Fibroblast of lung (primary cell): ENCODE data around the gene CTBP1. TPM values are rescaled to one million over a fixed set of nuclear protein-coding genes. Genes with fewer than 3 reads are reported as not detected.
A peak's percentile ranks its signal among the peaks of the same experiment; 100 is the strongest.

Experiments
- DNase-seq, 2 donors: peaks; one replicate each; pipeline versions ENCODE4 v3.0.0 to v3.0.0-alpha.2; 2010; ENCODE audit warnings: low read depth in 2 of 2
- H2AFZ ChIP-seq: 2 replicates; pipeline ENCODE4 v1.5.1; 2012; ENCODE audit warnings: low read length, control low read depth, inconsistent platforms
- H3K27ac ChIP-seq: 2 replicates; pipeline ENCODE4 v1.5.1; 2011; ENCODE audit warnings: low read length, control low read depth; ENCODE audit not compliant: insufficient read depth
- H3K27me3 ChIP-seq: 2 replicates; pipeline ENCODE4 v1.5.1; 2011; ENCODE audit warnings: mild to moderate bottlenecking, low read length; ENCODE audit not compliant: control insufficient read depth, insufficient read depth
- H3K36me3 ChIP-seq: 2 replicates; pipeline ENCODE4 v1.5.1; 2011; ENCODE audit warnings: low read length; ENCODE audit not compliant: control insufficient read depth, insufficient read depth
- H3K4me1 ChIP-seq: 2 replicates; pipeline ENCODE4 v1.5.1; 2011; ENCODE audit warnings: low read length; ENCODE audit not compliant: control insufficient read depth, insufficient read depth; ENCODE audit errors: extremely low read depth
- H3K4me2 ChIP-seq: 2 replicates; pipeline ENCODE4 v1.5.1; 2011; ENCODE audit warnings: low read length, control low read depth; ENCODE audit not compliant: insufficient read depth; ENCODE audit errors: extremely low read depth
- H3K4me3 ChIP-seq, 4 experiments: fragments of 200-600 bp in 1 of 4; sonication (generic) in 1 of 4; replicated peaks in 1 of 4; 2 replicates each; pipeline ENCODE4 v1.5.1; 2011 to 2016; ENCODE audit warnings: low read length in 4 of 4, low read depth in 3 of 4, mild to moderate bottlenecking in 3 of 4, control low read depth in 2 of 4, inconsistent platforms in 1 of 4, mixed read lengths in 1 of 4; ENCODE audit not compliant: insufficient read depth in 1 of 4; ENCODE audit errors: control extremely low read depth in 1 of 4
- H3K79me2 ChIP-seq: 2 replicates; pipeline ENCODE4 v1.5.1; 2012; ENCODE audit warnings: mild to moderate bottlenecking, low read length, inconsistent platforms; ENCODE audit not compliant: control insufficient read depth, insufficient read depth
- H3K9ac ChIP-seq: 2 replicates; pipeline ENCODE4 v1.5.1; 2011; ENCODE audit warnings: mild to moderate bottlenecking, low read length, control low read depth; ENCODE audit not compliant: insufficient read depth
- H3K9me3 ChIP-seq: 2 replicates; pipeline ENCODE4 v1.5.1; 2012; ENCODE audit warnings: low read depth, low read length; ENCODE audit not compliant: control insufficient read depth, insufficient read depth
- H4K20me1 ChIP-seq: 2 replicates; pipeline ENCODE4 v1.5.1; 2011; ENCODE audit warnings: low read length; ENCODE audit not compliant: control insufficient read depth, insufficient read depth; ENCODE audit errors: extremely low read depth
- EZH2 ChIP-seq: IDR thresholded peaks from 2 replicates; pipeline ENCODE4 v1.5.1; 2012; ENCODE audit warnings: low read length, control low read depth, mild to moderate bottlenecking; ENCODE audit errors: missing control alignments
- polyA minus RNA-seq: library from RNA; depleted of rRNA, polyadenylated mRNA; stranded (reverse); fragments of >200 nt; gene quantifications from 2 replicates; pipeline ENCODE4 v1.2.3, GENCODE V29; 2011; ENCODE audit warnings: low replicate concordance
- polyA plus RNA-seq, 2 donors: library from polyadenylated mRNA; depleted of rRNA in 1 of 2; stranded (reverse) in 1 of 2; unstranded in 1 of 2; fragments of >200 nt; gene quantifications; 2 replicates each; pipeline ENCODE4 v1.2.1, GENCODE V29; 2011 to 2012; ENCODE audit warnings: missing spikeins in 1 of 2
- total RNA-seq: library from RNA; depleted of rRNA; stranded (reverse); fragments of >200 nt; gene quantifications from 2 replicates; pipeline ENCODE4 v1.2.1, GENCODE V29; 2014
- TF ChIP-seq, protein P1 (sequence below), 2 donors: IDR thresholded peaks in 1 of 2; conservative IDR thresholded peaks in 1 of 2; 1 replicate in 1 of 2; 2 replicates in 1 of 2; pipeline ENCODE4 v1.5.1; 2011 to 2012; ENCODE audit warnings: low read length in 2 of 2, control low read depth in 1 of 2, inconsistent platforms in 1 of 2, low read depth in 1 of 2, mild to moderate bottlenecking in 1 of 2

The CTBP1 gene
- total RNA-seq (224 and 249 TPM in 2 replicates), polyA plus RNA-seq (78.2 and 86.1 TPM in 2 replicates), polyA minus RNA-seq (151 and 174 TPM in 2 replicates)
- polyA plus RNA-seq (2012) = 102 and 162 TPM in 2 replicates

DNA sequence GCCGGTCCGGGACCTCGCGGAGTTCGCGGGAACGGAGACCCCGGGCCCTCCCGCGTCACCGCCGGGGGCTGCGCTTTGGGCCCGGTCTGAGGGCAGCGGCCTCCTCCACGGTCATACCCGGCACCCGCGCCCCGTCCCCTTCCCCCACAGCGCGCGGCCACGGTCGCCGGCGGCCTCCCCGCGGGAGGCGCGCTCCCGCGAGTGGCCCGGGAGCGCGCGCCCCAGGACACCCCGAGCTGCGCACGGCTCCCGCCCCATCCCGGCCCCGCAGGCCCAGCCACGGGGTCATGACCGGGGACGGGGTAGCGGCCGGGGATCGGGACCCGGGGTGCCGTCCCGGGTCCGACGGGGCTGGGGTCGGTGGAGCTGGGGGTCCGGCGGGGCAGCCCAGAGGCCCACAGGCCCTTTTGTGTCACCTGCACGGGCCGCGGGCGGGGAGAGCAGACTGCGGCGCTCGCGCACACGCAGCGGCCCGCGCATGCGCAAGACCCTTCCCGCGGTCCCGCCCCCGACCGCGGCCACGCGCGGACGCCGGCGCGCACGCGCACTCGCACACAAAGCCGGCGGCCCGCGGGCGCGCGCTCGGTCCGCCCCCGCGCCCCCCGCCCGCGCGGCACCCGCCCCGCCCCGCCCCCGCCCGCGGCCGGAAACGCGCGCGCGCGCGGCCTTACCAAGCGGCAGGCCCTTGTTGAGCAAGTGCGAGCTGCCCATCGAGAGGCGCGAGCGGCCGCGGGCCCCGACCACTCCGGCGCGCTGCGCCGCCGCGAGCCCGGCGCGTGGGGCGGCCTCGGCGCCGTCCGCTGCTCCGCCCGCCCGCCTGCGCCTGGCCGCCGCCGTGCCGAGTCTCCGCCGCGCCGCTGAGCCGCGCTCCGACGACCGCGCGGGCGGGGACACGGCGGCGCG, at the start of gene CTBP1:
Gene CTBP1 (minus strand): TSS at position 886 of the 903 bp plus-strand sequence. CDS start 7,799 bp downstream, outside the sequence.
- H2AFZ ChIP-seq = peak within 1 kb of the TSS; percentile 46
- peak; percentile 71 to 84 for DNase-seq
- peak within 1 kb of the TSS; percentile 88 for H3K27ac ChIP-seq
- H4K20me1 ChIP-seq = no peaks in the 10 kb centered on the region
- TF ChIP-seq, protein P1, sequence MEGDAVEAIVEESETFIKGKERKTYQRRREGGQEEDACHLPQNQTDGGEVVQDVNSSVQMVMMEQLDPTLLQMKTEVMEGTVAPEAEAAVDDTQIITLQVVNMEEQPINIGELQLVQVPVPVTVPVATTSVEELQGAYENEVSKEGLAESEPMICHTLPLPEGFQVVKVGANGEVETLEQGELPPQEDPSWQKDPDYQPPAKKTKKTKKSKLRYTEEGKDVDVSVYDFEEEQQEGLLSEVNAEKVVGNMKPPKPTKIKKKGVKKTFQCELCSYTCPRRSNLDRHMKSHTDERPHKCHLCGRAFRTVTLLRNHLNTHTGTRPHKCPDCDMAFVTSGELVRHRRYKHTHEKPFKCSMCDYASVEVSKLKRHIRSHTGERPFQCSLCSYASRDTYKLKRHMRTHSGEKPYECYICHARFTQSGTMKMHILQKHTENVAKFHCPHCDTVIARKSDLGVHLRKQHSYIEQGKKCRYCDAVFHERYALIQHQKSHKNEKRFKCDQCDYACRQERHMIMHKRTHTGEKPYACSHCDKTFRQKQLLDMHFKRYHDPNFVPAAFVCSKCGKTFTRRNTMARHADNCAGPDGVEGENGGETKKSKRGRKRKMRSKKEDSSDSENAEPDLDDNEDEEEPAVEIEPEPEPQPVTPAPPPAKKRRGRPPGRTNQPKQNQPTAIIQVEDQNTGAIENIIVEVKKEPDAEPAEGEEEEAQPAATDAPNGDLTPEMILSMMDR (conservative IDR thresholded peaks at IDR 0.05 in 1 of 2, IDR thresholded peaks at IDR 0.05 in 1 of 2; ENCODE audit: low read depth in 1 of 2, low read length in 2 of 2) = no peak
- TF ChIP-seq EZH2 = no peak
- no peaks in the 10 kb centered on the region for H3K9me3 ChIP-seq
- no peaks in the 10 kb centered on the region for H3K27me3 ChIP-seq
- peaks cover 54% of the 10 kb centered on the region for H3K79me2 ChIP-seq
- peak within 1 kb of the TSS; percentile 71 to 84 (median 78) for H3K4me3 ChIP-seq
- peak within 1 kb of the TSS; percentile 82 for H3K9ac ChIP-seq
- H3K36me3 ChIP-seq = peaks cover 9% of the 10 kb centered on the region
- H3K4me1 ChIP-seq = peaks cover 16% of the 10 kb centered on the region
- peak within 1 kb of the TSS; percentile 93 for H3K4me2 ChIP-seq

DNA sequence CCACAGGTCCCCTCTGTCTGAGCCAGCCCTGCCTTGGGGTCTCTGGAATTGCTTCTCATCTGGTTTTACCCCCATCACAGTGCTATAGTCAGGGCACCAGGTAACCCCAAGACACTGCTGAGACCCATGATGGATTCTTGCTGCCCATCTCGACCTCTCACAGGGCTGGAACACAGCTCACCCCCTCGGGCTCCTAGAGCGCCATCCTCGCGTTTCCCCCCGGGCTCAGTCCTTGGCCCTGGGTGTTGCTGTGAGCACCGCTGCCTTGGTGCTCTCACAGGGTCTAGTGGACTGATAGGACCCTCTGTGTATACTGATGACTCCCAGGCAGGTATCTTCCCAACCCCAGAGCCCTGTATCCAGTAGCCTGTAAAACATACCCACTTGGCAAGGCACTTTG, 49.5 kb upstream of the CTBP1 start:
- Histone ChIP-seq H3K79me2 (peaks cover 78% of the 10 kb centered on the region), H3K36me3 (peaks cover 9% of the 10 kb centered on the region), H3K27ac (no peak overlapping the region), H3K9me3 (no peaks in the 10 kb centered on the region), H3K9ac (no peak overlapping the region), H3K4me2 (no peak overlapping the region), H3K27me3 (no peaks in the 10 kb centered on the region), H2AFZ (no peak overlapping the region), H4K20me1 (no peaks in the 10 kb centered on the region), H3K4me1 (no peaks in the 10 kb centered on the region), H3K4me3 (no peak overlapping the region)
- DNase-seq = no peak
- TF ChIP-seq, protein P1 (conservative IDR thresholded peaks at IDR 0.05 in 1 of 2, IDR thresholded peaks at IDR 0.05 in 1 of 2; ENCODE audit: low read depth in 1 of 2, low read length in 2 of 2) = no peak
- TF ChIP-seq EZH2 = no peak

DNA sequence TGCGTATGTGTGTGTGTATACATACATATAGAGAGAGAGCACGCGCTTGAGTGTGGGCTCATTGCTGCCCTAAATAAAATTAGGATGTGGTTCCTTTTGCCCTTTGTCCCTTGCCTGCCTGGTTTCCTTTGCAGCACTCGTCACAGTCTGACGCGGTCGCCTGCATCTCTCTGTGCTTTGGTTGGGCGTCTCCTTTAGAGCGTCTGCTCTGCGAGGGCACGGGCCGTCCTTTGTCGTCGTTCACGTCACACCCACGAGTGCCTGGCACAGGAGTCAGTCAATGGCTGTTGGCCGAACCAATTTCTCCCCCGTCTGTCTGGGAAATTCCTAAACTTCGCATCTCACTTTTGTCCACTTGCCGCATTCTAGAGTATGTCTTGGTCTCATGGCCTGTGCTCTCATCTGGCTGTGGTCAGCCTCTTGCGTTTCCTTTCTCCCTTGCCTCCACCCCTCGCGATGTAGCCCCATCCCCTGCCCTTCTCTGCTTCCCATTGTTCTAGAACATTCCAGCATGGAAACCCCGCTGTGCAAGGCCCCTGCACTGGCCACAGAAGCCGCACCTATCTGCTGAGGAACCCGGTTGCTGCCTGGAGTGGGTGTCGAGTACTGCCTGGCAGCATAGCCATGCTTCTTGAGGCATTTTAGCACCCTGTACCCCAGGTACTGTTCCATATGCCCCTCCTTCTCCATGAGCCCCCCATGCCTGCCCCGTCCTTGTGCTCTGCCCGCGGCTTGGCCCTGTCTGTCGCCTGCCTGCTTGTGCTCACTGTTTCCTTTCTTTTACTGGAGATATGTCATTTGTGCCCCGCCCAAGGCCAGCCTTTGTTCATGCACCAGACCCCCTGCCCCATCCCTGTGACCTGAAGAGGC, 48.8 kb upstream of the CTBP1 start:
- H3K9ac ChIP-seq = no peak overlapping the region
- H4K20me1 ChIP-seq = no peaks in the 10 kb centered on the region
- DNase-seq = no peak
- no peaks in the 10 kb centered on the region for H3K4me1 ChIP-seq
- H3K4me2 ChIP-seq = no peak overlapping the region
- TF ChIP-seq, protein P1 (conservative IDR thresholded peaks at IDR 0.05 in 1 of 2, IDR thresholded peaks at IDR 0.05 in 1 of 2; ENCODE audit: low read depth in 1 of 2, low read length in 2 of 2) = no peak
- TF ChIP-seq EZH2 = no peak
- no peak overlapping the region for H3K4me3 ChIP-seq
- peaks cover 80% of the 10 kb centered on the region for H3K79me2 ChIP-seq
- no peak overlapping the region for H2AFZ ChIP-seq
- no peaks in the 10 kb centered on the region for H3K27me3 ChIP-seq
- no peaks in the 10 kb centered on the region for H3K9me3 ChIP-seq
- peaks cover 9% of the 10 kb centered on the region for H3K36me3 ChIP-seq
- H3K27ac ChIP-seq = no peak overlapping the region
